GM19238 (cell line): ENCODE data around the gene MITF.

Experiments used
- DNase-seq: peaks from one replicate; pipeline ENCODE4 v3.0.0; 2011; ENCODE audit warnings: low spot score; ENCODE audit not compliant: insufficient read length

The MITF gene, protein sequence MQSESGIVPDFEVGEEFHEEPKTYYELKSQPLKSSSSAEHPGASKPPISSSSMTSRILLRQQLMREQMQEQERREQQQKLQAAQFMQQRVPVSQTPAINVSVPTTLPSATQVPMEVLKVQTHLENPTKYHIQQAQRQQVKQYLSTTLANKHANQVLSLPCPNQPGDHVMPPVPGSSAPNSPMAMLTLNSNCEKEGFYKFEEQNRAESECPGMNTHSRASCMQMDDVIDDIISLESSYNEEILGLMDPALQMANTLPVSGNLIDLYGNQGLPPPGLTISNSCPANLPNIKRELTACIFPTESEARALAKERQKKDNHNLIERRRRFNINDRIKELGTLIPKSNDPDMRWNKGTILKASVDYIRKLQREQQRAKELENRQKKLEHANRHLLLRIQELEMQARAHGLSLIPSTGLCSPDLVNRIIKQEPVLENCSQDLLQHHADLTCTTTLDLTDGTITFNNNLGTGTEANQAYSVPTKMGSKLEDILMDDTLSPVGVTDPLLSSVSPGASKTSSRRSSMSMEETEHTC

DNA sequence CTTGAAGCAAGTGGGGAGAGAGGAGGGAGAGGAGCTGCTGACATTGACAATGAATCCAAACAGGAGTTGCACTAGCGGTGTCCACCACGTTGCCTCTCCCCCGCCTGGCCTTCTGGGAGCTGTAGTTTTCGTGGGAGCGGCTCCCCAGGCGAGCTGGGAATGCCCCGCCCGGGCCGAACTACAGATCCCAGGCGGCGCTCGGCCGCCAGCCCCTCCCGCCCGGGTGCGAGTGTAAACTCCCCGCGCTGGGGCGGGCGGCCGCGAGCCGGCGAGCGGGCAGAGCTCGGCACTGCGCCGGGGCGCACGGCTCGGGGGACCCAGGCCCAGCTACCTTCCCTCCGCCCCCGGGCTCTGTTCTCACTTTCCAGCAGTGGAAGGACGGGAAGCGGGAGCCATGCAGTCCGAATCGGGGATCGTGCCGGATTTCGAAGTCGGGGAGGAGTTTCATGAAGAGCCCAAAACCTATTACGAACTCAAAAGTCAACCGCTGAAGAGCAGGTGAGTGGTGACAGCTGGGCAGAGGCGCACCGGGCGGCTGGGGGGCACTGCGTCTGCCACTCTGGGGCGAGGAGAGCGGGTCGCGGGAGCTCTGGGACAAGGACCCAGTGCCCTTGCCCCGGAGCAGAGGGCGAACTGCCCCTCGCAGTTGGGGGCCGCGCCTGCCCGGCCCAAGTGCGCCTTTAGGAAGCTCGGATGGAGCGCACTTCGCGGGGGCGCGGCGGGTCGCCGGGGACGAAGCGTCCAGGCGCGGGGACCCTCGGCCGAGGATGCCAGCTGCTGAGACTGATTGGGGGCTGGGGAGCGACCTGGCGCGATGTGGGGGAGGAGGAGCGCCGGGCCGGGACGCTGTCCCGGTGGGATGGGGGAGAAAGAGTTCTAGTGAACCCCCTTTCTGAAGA lies at the start of gene MITF:
Gene MITF (plus strand): TSS at position 261 of the 899 bp plus-strand sequence. CDS start 134 bp downstream, at position 395.
- peak; percentile 60 for DNase-seq

DNA sequence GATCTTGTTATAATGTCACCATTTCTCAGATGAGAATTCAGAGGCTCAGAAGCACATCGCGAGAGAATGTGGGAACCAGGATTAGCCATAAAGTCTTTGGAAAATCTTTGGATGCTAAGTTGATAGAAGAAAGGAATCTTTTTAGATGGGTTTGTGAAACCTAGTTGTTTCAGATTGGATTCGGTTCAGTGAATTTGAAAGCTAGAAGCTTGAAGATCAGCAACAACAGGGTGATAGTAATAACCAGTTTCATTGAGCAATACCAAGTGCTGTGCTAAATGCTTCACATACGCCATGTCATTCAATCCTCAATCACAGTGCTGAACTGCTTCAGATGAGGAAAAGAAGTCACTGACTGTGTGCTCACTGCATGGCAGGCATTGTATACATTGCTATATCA lies 47.4 kb upstream of the MITF start:
- DNase-seq: no peak

- DNase-seq: no peak
Measured at GRCh38 chr3:69692761-69693160, 46.5 kb upstream of the MITF start.

GRCh38 chr3:69695443-69695842 lies 43.8 kb upstream of the MITF start:
- DNase-seq: no peak

DNA sequence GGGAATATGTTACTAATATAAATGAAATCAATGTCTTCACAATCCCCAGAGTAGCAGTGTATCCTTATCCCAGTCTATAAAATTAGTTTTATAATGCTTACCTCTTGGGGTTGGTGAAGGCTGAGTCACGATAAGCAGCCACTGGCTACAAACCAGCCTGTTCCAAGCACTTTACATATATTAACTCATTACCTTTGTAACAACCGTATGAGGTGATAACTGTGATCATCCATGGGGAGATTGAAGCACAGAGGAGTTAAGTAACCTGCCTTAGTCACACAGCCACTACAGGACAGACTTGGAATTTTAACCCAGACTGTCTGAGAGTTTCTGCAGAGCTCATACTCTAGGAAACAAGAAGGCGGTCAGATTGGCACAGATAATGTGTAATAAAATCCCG lies 43.3 kb upstream of the MITF start:
- no peak for DNase-seq

- no peak for DNase-seq
Measured at GRCh38 chr3:69696367-69696766, 42.9 kb upstream of the MITF start.

- DNase-seq: no peak
Measured at GRCh38 chr3:69697381-69697780, 41.9 kb upstream of the MITF start.

DNA sequence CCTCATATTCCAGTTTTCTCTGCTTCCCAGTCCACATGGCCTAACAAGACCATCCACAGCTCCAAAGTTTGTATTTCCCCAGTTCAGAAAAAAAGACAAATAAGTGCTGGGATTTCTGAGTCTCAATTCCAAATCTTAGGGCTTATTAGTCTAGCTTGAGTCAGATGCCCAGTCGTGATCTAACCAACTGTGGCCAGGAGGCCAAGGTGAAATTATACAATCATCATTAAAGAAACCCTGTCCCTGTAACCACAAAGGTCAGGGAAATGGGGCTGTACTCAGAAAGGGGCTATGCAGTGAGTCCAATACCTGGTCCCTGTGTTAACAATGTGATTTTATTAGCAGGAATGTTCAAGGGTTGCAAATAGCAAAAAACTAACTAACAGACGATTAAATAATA lies 40.5 kb upstream of the MITF start:
- DNase-seq: no peak

DNA sequence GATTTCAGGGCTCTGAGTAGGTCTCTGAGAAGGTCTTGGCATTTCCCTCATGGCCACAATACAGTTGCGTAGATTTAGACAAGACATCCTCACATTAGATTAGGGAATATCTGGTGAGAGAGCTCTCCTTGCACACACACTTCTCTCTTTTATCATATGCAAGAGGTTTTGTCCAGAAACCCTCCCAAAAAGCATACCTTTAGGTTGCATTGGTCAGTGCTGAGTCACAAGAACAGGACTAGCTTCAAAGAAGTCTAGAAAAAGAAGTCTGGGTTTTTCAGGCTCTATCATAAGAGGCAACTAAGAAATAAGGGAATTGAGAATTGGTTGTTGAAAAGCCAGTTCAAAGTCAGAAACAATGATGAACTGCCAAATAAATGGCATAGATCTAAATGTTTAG lies 40.1 kb upstream of the MITF start:
- no peak for DNase-seq

- no peak for DNase-seq
Measured at GRCh38 chr3:69700949-69701348, 38.3 kb upstream of the MITF start.

- DNase-seq: no peak
Measured at GRCh38 chr3:69710153-69710977, 28.9 kb upstream of the MITF start.

DNA sequence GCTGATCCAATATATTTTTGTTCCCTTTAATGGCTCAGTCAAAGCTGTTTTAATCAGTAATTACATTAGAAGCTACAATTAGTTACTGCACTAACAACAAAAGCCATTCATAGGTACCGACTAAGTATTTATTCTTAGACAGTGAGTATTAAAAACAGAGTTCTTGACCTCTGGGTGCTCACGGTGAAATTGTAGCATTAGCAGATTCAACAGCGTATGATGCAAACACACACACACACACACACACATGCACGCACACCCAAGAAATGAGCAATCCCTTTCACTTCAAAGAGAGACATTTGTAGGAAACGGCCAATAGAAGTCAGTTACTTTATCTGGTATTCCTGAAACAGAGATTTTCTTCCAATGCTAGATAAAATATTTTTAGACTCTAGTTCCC lies 27.0 kb upstream of the MITF start:
- no peak for DNase-seq

- no peak for DNase-seq
Measured at GRCh38 chr3:69712933-69713332, 26.3 kb upstream of the MITF start.

DNA sequence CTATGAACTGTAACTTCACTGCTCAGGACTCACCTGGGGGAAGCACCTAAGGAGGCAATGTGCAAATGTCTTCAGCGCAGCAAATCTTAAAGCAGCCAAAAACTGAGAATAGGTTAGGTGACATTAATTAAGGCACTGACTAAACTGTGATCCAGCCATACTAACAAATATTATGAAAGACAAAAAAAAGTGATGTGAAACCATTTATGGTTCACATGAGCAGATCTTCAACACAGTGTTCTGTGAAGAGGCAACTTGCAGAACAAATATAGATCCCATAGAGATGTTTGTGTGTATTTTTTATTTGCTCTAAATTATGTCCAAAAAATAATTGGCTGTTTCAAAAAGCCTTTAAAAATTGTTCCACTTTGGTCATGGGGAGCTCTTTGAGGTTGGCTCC lies 24.1 kb upstream of the MITF start:
- no peak for DNase-seq

- no peak for DNase-seq
Measured at GRCh38 chr3:69716119-69716518, 23.1 kb upstream of the MITF start.

GRCh38 chr3:69718866-69719586 lies 20.2 kb upstream of the MITF start:
- no peak for DNase-seq

GRCh38 chr3:69719587-69720122 lies 19.6 kb upstream of the MITF start:
- no peak for DNase-seq

GRCh38 chr3:69720824-69721223 lies 18.4 kb upstream of the MITF start:
- DNase-seq: no peak

DNA sequence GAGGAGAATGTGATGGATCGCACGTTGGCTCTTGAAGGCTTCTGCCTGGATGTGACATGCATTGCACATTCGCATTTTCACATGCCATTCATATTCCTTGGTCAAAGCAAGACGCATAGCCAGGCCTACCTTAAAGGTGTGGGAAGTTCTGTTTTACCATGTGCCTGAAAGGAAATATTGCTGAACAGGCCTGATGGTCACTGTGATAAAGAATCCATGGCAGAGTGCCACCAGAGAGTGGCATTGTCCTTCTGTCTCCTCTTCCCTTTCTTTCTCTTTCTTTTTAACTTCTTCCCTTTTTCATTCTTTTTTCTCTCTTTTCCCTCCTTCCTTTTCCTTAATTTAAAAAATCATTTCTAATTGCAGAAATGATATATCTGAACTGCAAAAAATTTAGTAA lies 15.9 kb upstream of the MITF start:
- no peak for DNase-seq

DNA sequence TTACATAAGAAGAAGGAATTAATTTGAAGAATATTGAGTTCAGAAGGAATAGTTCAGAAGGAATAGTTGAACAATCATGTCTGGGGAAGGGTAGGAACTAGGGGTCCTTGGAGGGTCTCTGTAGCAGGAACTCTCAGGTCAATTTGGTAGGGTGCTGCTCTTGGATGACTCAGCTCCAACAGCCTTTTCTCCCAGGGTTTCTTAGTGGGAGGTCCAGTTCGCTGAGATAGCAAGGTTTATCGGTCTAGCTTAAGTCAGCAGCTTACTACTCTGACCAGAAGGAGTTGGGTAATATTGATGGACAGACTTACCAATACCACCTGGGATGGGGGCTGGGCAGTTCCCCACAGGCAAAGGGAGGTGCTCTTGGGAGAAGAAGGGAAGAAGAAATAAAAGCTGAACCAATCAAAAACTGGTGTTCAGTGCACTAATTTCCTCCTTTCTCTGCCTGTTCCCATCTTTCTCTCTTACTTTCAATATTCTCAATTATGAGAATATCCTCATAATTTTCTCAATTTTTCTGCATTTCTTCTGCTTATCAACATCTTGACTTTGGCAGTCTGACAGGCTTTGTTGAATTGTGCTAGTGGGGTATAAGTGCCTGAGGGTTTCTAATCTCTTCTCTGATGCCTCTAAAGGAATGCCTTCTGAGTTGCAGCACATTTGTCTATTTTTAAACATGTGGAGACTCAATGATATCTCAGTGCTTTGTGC lies 14.4 kb upstream of the MITF start:
- DNase-seq: no peak
